ENCODE measurements around the gene PCMTD2. TPM values are rescaled to one million over a fixed set of nuclear protein-coding genes. Genes with fewer than 3 reads are reported as not detected.

PCMTD2 gene
- total and polyA plus RNA-seq, 4 experiments from 2014 or later, result 52.5 to 196 (median 149) TPM

GRCh38 chr20:64258071-64258823, 2.7 kb downstream of the PCMTD2 start:
- ChIA-PET CTCF (ENCODE audit: partially characterized antibody) (no interaction called here), POLR2A (ENCODE audit: partially characterized antibody) (interaction anchor here (1.2 to 1.5 kb wide), 2 partner anchors 10 to 23 kb away, joined by 3 to 6 read pairs; no protein-coding TSS in a partner anchor)
- Mint-ChIP-seq H3K9me3 (no peaks in the 10 kb centered on the region), H3K4me3 (peak overlapping the region in 7 of 8 donors; percentile 18 to 97 (median 94)), H3K27me3 (peaks cover 0 to 2% of the 10 kb centered on the region in 2 donors), H3K4me1 (peaks cover 55 to 88% (median 73%) of the 10 kb centered on the region in 4 donors), H3K36me3 (peaks cover 8 to 43% of the 10 kb centered on the region in 2 donors), H3K27ac (peak overlapping the region; percentile 35 to 93 (median 69))
- peaks cover 5% of the 10 kb centered on the region for H3K36me3 ChIP-seq (ENCODE audit: insufficient read depth, low read length)
- H3K27me3 ChIP-seq (ENCODE audit: insufficient read depth, low read length), result no peaks in the 10 kb centered on the region
- H3K4me1 ChIP-seq (ENCODE audit: insufficient read depth, low read length), result peaks cover 78% of the 10 kb centered on the region
- H3K4me3 ChIP-seq (ENCODE audit: low read length in 2 of 2), result no peak overlapping the region
- H3K9me3 ChIP-seq (ENCODE audit: control insufficient read depth in 1 of 2, low read length in 2 of 2), result no peaks in the 10 kb centered on the region
- no peak for DNase-seq
- no peak overlapping the region for H3K27ac ChIP-seq (ENCODE audit: low read depth, low read length)
- intact Hi-C loops (cut with micrococcal nuclease), result no loop called here

GRCh38 chr20:64260239-64260638, 4.7 kb downstream of the PCMTD2 start:
- Mint-ChIP-seq H3K27me3 (peaks cover 0 to 2% of the 10 kb centered on the region in 2 donors), H3K9me3 (no peaks in the 10 kb centered on the region), H3K36me3 (peaks cover 14 to 62% of the 10 kb centered on the region in 2 donors), H3K4me1 (peaks cover 61 to 93% (median 82%) of the 10 kb centered on the region in 4 donors), H3K4me3 (peak overlapping the region in 7 of 8 donors; percentile 11 to 86 (median 32)), H3K27ac (peak overlapping the region in 3 of 7 donors; percentile 39 to 95 (median 78))
- Histone ChIP-seq H3K27ac (ENCODE audit: low read depth, low read length) (no peak overlapping the region), H3K27me3 (ENCODE audit: insufficient read depth, low read length) (no peaks in the 10 kb centered on the region), H3K4me3 (ENCODE audit: low read length in 2 of 2) (no peak overlapping the region), H3K36me3 (ENCODE audit: insufficient read depth, low read length) (peaks cover 8% of the 10 kb centered on the region), H3K4me1 (ENCODE audit: insufficient read depth, low read length) (peaks cover 81% of the 10 kb centered on the region), H3K9me3 (ENCODE audit: control insufficient read depth in 1 of 2, low read length in 2 of 2) (no peaks in the 10 kb centered on the region)
- ChIA-PET POLR2A (ENCODE audit: partially characterized antibody) (no interaction called here), CTCF (ENCODE audit: partially characterized antibody) (no interaction called here)
- DNase-seq, result no peak
- intact Hi-C loops (cut with micrococcal nuclease), result no loop called here

GRCh38 chr20:64261138-64261537, 5.6 kb downstream of the PCMTD2 start:
- H3K36me3 ChIP-seq (ENCODE audit: insufficient read depth, low read length), result peaks cover 11% of the 10 kb centered on the region

DNA sequence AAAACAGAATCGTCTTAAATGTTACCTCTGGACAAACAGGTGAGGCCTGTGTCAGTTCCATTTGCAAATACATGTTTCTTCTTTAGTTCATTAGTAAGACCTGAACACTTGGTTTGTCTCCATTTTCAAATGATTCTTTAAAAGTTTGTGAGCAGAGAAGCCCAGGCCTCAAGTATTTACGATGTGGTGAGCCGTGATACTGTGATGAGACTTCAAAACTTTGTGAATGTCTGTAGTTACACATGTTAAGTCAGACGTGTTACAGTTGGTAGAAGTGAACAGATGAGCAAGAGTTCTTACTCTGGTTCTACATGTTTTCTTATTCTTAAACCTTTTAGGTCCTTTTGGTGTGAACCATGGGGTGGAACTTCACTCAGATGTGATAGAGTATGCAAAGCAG, 8.5 kb downstream of the PCMTD2 start:
- ChIA-PET CTCF (ENCODE audit: partially characterized antibody) (no interaction called here), POLR2A (ENCODE audit: partially characterized antibody) (no interaction called here)
- H3K4me1 ChIP-seq (ENCODE audit: insufficient read depth, low read length), result peaks cover 49% of the 10 kb centered on the region
- Mint-ChIP-seq H3K9me3 (no peaks in the 10 kb centered on the region), H3K27ac (peak overlapping the region in 3 of 7 donors; percentile 5 to 37 (median 19)), H3K36me3 (peaks cover 23 to 74% of the 10 kb centered on the region in 2 donors), H3K4me1 (peaks cover 38 to 69% (median 60%) of the 10 kb centered on the region in 4 donors), H3K4me3 (no peak overlapping the region), H3K27me3 (no peaks in the 10 kb centered on the region)
- DNase-seq, result no peak
- no peaks in the 10 kb centered on the region for H3K9me3 ChIP-seq (ENCODE audit: control insufficient read depth in 1 of 2, low read length in 2 of 2)
- H3K36me3 ChIP-seq (ENCODE audit: insufficient read depth, low read length), result peaks cover 11% of the 10 kb centered on the region
- H3K4me3 ChIP-seq (ENCODE audit: low read length in 2 of 2), result no peak overlapping the region
- H3K27me3 ChIP-seq (ENCODE audit: insufficient read depth, low read length), result no peaks in the 10 kb centered on the region
- H3K27ac ChIP-seq (ENCODE audit: low read depth, low read length), result no peak overlapping the region
- intact Hi-C loops (cut with micrococcal nuclease), result no loop called here

More at GRCh38 chr20:64261138-64261537, 5.6 kb downstream of the PCMTD2 start:
- Histone ChIP-seq H3K9me3 (ENCODE audit: control insufficient read depth in 1 of 2, low read length in 2 of 2) (no peaks in the 10 kb centered on the region), H3K27me3 (ENCODE audit: insufficient read depth, low read length) (no peaks in the 10 kb centered on the region), H3K4me1 (ENCODE audit: insufficient read depth, low read length) (peaks cover 78% of the 10 kb centered on the region), H3K27ac (ENCODE audit: low read depth, low read length) (no peak overlapping the region), H3K4me3 (ENCODE audit: low read length in 2 of 2) (no peak overlapping the region)
- intact Hi-C loops (cut with micrococcal nuclease), result no loop called here
- Mint-ChIP-seq H3K27me3 (no peaks in the 10 kb centered on the region), H3K9me3 (no peaks in the 10 kb centered on the region), H3K4me3 (peak overlapping the region; percentile 29 to 86 (median 74)), H3K36me3 (peaks cover 17 to 64% of the 10 kb centered on the region in 2 donors), H3K4me1 (peaks cover 60 to 94% (median 82%) of the 10 kb centered on the region in 4 donors), H3K27ac (peak overlapping the region in 6 of 7 donors; percentile 19 to 95 (median 71))
- DNase-seq, result no peak
- POLR2A ChIA-PET (ENCODE audit: partially characterized antibody), result interaction anchor here (1.2 kb wide), 1 partner anchor 18 kb away, joined by 3 read pairs; no protein-coding TSS in a partner anchor
- CTCF ChIA-PET (ENCODE audit: partially characterized antibody), result interaction anchor here (1.0 kb wide), 1 partner anchor 25 kb away, joined by 3 read pairs; no protein-coding TSS in a partner anchor

DNA sequence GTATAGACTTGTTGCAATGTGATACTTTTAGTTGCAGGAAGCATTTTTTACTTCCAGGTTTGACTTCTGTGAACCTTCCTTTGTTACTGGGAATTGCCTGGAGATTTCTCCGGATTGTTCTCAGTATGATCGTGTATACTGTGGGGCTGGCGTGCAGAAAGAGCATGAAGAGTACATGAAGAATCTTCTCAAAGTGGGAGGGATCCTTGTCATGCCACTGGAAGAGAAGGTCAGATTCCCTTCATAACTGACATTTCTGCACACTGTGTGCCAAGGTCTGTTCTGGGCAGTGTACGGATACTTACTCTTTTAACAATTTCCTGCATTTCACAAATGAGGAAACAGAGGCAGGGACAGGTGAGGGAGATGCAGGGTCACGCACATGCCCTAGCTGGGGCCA, 9.7 kb downstream of the PCMTD2 start:
- Mint-ChIP-seq H3K4me1 (peaks cover 43 to 69% (median 56%) of the 10 kb centered on the region in 4 donors), H3K36me3 (peaks cover 29 to 79% of the 10 kb centered on the region in 2 donors), H3K9me3 (no peaks in the 10 kb centered on the region), H3K4me3 (no peak overlapping the region), H3K27ac (peak overlapping the region in 2 of 7 donors; percentile 37 to 43), H3K27me3 (no peaks in the 10 kb centered on the region)
- Histone ChIP-seq H3K27ac (ENCODE audit: low read depth, low read length) (no peak overlapping the region), H3K4me1 (ENCODE audit: insufficient read depth, low read length) (peaks cover 38% of the 10 kb centered on the region), H3K9me3 (ENCODE audit: control insufficient read depth in 1 of 2, low read length in 2 of 2) (no peaks in the 10 kb centered on the region), H3K4me3 (ENCODE audit: low read length in 2 of 2) (no peak overlapping the region), H3K27me3 (ENCODE audit: insufficient read depth, low read length) (no peaks in the 10 kb centered on the region), H3K36me3 (ENCODE audit: insufficient read depth, low read length) (peaks cover 11% of the 10 kb centered on the region)
- ChIA-PET CTCF (ENCODE audit: partially characterized antibody) (no interaction called here), POLR2A (ENCODE audit: partially characterized antibody) (no interaction called here)
- no peak for DNase-seq
- intact Hi-C loops (cut with micrococcal nuclease), result no loop called here

- no peaks in the 10 kb centered on the region for H3K9me3 Mint-ChIP-seq
- peaks cover 11% of the 10 kb centered on the region for H3K36me3 ChIP-seq (ENCODE audit: insufficient read depth, low read length)
- H3K4me1 ChIP-seq (ENCODE audit: insufficient read depth, low read length), result peaks cover 20% of the 10 kb centered on the region
- intact Hi-C loops (cut with micrococcal nuclease), result no loop called here
- H3K27me3 Mint-ChIP-seq, result no peaks in the 10 kb centered on the region
- no peak overlapping the region for H3K4me3 ChIP-seq (ENCODE audit: low read length in 2 of 2)
- CTCF ChIA-PET (ENCODE audit: partially characterized antibody), result no interaction called here
- H3K9me3 ChIP-seq (ENCODE audit: control insufficient read depth in 1 of 2, low read length in 2 of 2), result no peaks in the 10 kb centered on the region
- H3K4me3 Mint-ChIP-seq, result no peak overlapping the region
- H3K27ac ChIP-seq (ENCODE audit: low read depth, low read length), result no peak overlapping the region
- no peak overlapping the region for H3K27ac Mint-ChIP-seq
- H3K36me3 Mint-ChIP-seq, result peaks cover 30 to 72% of the 10 kb centered on the region in 2 donors
- no peak for DNase-seq
- no peaks in the 10 kb centered on the region for H3K27me3 ChIP-seq (ENCODE audit: insufficient read depth, low read length)
- POLR2A ChIA-PET (ENCODE audit: partially characterized antibody), result interaction anchor here (1.4 to 1.9 kb wide), 2 partner anchors 10 to 11 kb away, joined by 5 to 6 read pairs; partner anchors contain the start of gene PCMTD2
- peaks cover 39 to 58% (median 46%) of the 10 kb centered on the region in 4 donors for H3K4me1 Mint-ChIP-seq
Measured at GRCh38 chr20:64266988-64267387, 11.4 kb downstream of the PCMTD2 start.

DNA sequence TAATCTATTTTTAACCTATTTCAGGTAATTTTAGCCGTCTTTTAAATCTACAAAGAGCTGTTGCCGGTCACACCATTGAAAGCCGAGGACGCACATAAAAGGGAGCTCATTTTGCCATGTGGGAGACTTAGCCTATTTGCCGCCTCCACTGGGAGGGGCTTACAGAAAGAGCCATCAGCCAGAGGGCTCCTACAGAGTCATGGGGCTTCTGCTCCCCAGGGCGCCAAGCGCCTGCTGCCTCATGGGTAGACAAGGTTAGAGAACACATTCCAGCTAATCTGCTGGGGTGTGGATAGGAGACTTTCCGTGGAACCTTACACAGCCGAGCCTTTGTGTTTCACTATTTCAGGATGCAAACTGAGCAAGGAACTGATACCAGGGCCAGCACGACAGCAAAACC, 12.6 kb downstream of the PCMTD2 start:
- Mint-ChIP-seq H3K9me3 (no peaks in the 10 kb centered on the region), H3K36me3 (peaks cover 34 to 68% of the 10 kb centered on the region in 2 donors), H3K27ac (no peak overlapping the region), H3K4me3 (no peak overlapping the region), H3K27me3 (no peaks in the 10 kb centered on the region), H3K4me1 (peaks cover 34 to 47% (median 37%) of the 10 kb centered on the region in 4 donors)
- Histone ChIP-seq H3K36me3 (ENCODE audit: insufficient read depth, low read length) (peaks cover 9% of the 10 kb centered on the region), H3K27ac (ENCODE audit: low read depth, low read length) (no peak overlapping the region), H3K9me3 (ENCODE audit: control insufficient read depth in 1 of 2, low read length in 2 of 2) (no peaks in the 10 kb centered on the region), H3K4me3 (ENCODE audit: low read length in 2 of 2) (no peak overlapping the region), H3K27me3 (ENCODE audit: insufficient read depth, low read length) (no peaks in the 10 kb centered on the region), H3K4me1 (ENCODE audit: insufficient read depth, low read length) (peaks cover 11% of the 10 kb centered on the region)
- ChIA-PET POLR2A (ENCODE audit: partially characterized antibody) (interaction anchor here (1.4 to 1.9 kb wide), 2 partner anchors 11 to 13 kb away, joined by 5 to 6 read pairs; partner anchors contain the start of gene PCMTD2), CTCF (ENCODE audit: partially characterized antibody) (no interaction called here)
- no peak for DNase-seq
- intact Hi-C loops (cut with micrococcal nuclease), result no loop called here

Data from CD4-positive, alpha-beta memory T cell (primary cell).